SH-SY5Y (cell line): ENCODE results near the gene VSIR.

Experiments
- GATA2 ChIP-seq: IDR thresholded peaks from 2 replicates; pipeline ENCODE4 v1.6.1; 2011; ENCODE audit warnings: mild to moderate bottlenecking, low read depth, low read length
- GATA3 ChIP-seq: IDR thresholded peaks from 2 replicates; pipeline ENCODE4 v1.6.1; 2011; ENCODE audit warnings: low read depth, mild to moderate bottlenecking, low read length, moderate library complexity

- TF ChIP-seq GATA2, result no peak
- TF ChIP-seq GATA3, result no peak
These were observed 43.8 kb upstream of the VSIR start for GRCh38 chr10:71816936-71817618.
